ENCODE data around the gene PGAP1. TPM values are rescaled to one million over a fixed set of nuclear protein-coding genes. Genes with fewer than 3 reads are reported as not detected.
A peak's percentile ranks its signal among the peaks of the same experiment; 100 is the strongest.

Gene PGAP1
- total and polyA plus RNA-seq, 10 of the 15 experiments (the other 5 are each of a cell fraction or from before 2014, with no cell fraction given), result 0.75 to 4.7 (median 3.0) TPM

DNA sequence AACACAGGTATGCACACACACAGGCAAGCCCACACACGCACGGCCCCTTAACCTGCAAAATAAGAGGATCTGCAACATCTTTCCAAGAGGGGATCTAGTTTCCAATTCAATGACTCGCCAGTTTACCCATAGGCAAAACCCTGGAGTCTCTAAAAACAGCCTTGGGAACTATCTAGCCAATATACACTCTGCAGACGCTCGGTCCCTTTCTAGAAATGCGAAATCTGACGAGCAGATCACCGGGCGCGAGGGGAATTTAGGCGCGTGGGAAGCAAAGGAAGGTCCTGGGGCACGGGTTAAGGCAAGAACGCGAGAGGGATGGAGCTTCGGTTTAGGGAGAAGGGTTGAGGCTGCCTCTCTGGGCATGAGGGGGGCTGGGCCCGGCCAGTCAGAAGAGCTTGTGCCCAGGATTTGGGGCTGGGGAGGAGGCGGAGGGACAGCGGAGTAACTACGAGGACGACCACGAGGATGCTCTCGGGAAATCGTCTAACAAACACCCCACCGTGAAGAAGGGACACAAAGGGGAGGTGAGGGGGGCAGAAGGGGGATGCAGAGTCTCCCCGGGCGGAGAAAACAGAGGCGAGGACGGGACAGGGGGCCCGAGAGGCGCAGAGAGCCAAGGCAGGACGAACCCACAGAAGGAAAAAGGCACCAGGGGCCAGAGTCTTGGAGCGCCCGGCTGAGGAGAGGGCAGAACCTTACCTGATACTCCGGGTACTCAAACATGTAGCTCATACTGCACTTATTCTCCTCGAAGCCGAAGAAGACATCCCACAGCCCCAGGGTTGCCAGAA lies 542 bp downstream of the PGAP1 start:
- in situ Hi-C loops (cut with MboI), result no loop called here
- DNase-seq (ENCODE audit: low read depth, low spot score) (no peak), ATAC-seq (peak; percentile 57), FAIRE-seq (peak; percentile 35)
- Histone ChIP-seq H3K9me3 (replicated peaks; ENCODE audit: control insufficient read depth, insufficient read depth, low read length) (no peaks in the 10 kb centered on the region), H2AFZ (ENCODE audit: control insufficient read depth, low read depth, low read length) (peak overlapping the region; percentile 95), H3K79me2 (ENCODE audit: control insufficient read depth, insufficient read depth, low read length) (peaks cover 24% of the 10 kb centered on the region), H3K4me2 (ENCODE audit: control insufficient read depth, insufficient read depth) (peak overlapping the region; percentile 78), H3K4me3 (peak overlapping the region; percentile 95), H3K9ac (ENCODE audit: control insufficient read depth, insufficient read depth, low read length) (peak overlapping the region; percentile 81), H3K27ac (ENCODE audit: control insufficient read depth, insufficient read depth) (peak overlapping the region; percentile 77), H4K20me1 (ENCODE audit: control insufficient read depth, insufficient read depth) (no peaks in the 10 kb centered on the region), H3K4me1 (ENCODE audit: control insufficient read depth, insufficient read depth, low read length) (peaks cover 4% of the 10 kb centered on the region; the same call in 1 of the 2 replicates), H3K36me3 (ENCODE audit: control insufficient read depth in 2 of 2, insufficient read depth in 2 of 2, low read length in 1 of 2) (no peaks in the 10 kb centered on the region), H3K27me3 (replicated peaks in 1 of 2; ENCODE audit: control insufficient read depth in 2 of 2, insufficient read depth in 2 of 2, low read length in 1 of 2) (no peaks in the 10 kb centered on the region)
- ChIA-PET POLR2A (interaction anchor here (0.6 to 1.0 kb wide), 4 partner anchors 33 to 546 kb away, joined by 3 to 6 read pairs (median 4); partner anchors contain the start of gene GTF3C3), RAD21 (ENCODE audit: unreplicated experiment) (interaction anchor here (4.1 kb wide), 1 partner anchor 126 kb away, joined by 12 read pairs; the partner anchor contains the start of gene GTF3C3), SMC1A (ENCODE audit: uncharacterized antibody, unreplicated experiment) (interaction anchor here (0.7 to 2.5 kb wide), 3 partner anchors 12 to 126 kb away, joined by 3 to 6 read pairs (median 4); partner anchors contain the start of gene GTF3C3), CTCF (interaction anchor here (0.8 to 2.0 kb wide), 2 partner anchors 10 to 18 kb away, joined by 3 to 5 read pairs; no protein-coding TSS in a partner anchor)
- TSS peak; percentile 62 for BruUV-seq (replicated peaks)
- under 1% methylated on average over 37 of the region's 37 CpGs for WGBS (ENCODE audit: insufficient coverage, insufficient replicate concordance, low lambda C conversion rate, missing lambda C conversion rate)
- peak; percentile 57; the same call in 1 of the 2 replicates for TF ChIP-seq MTA3 (IDR thresholded peaks at IDR 0.05; ENCODE audit: borderline replicate concordance, low read length)
- TF ChIP-seq, protein P1, sequence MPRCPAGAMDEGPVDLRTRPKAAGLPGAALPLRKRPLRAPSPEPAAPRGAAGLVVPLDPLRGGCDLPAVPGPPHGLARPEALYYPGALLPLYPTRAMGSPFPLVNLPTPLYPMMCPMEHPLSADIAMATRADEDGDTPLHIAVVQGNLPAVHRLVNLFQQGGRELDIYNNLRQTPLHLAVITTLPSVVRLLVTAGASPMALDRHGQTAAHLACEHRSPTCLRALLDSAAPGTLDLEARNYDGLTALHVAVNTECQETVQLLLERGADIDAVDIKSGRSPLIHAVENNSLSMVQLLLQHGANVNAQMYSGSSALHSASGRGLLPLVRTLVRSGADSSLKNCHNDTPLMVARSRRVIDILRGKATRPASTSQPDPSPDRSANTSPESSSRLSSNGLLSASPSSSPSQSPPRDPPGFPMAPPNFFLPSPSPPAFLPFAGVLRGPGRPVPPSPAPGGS (IDR thresholded peaks at IDR 0.05; ENCODE audit: borderline replicate concordance, insufficient read depth, low read depth, low read length, poor library complexity, severe bottlenecking), result no peak
- no peak for TF ChIP-seq CHD2 (IDR thresholded peaks at IDR 0.05; ENCODE audit: borderline replicate concordance, low read depth, low read length)
- 0 out of 2 replicates have a peak, but pooled peaks have one; percentile 19 for TF ChIP-seq PML (IDR thresholded peaks at IDR 0.05; ENCODE audit: low read length)
- 0 out of 2 replicates have a peak, but pooled peaks have one; percentile 15 for TF ChIP-seq EED (IDR thresholded peaks at IDR 0.05; ENCODE audit: low read depth)
- no peak for TF ChIP-seq TCF3 (IDR thresholded peaks at IDR 0.05; ENCODE audit: borderline replicate concordance, insufficient read depth, low read depth, low read length)
- peak; percentile 49 for TF ChIP-seq MYC (IDR thresholded peaks at IDR 0.05; ENCODE audit: insufficient read depth, insufficient read length, insufficient replicate concordance, low read length, severe bottlenecking)
- peak; percentile 39 for TF ChIP-seq RELA (IDR thresholded peaks at IDR 0.05; ENCODE audit: borderline replicate concordance, partially characterized antibody)
- peak in 1 of 2 experiments; percentile 22; a peak in 1 of 3 replicates for TF ChIP-seq EGR1 (IDR thresholded peaks at IDR 0.05; ENCODE audit: borderline replicate concordance in 1 of 2, low read depth in 2 of 2, low read length in 2 of 2)
- TF ChIP-seq YBX1 (IDR thresholded peaks at IDR 0.05), result no peak
- TF ChIP-seq IKZF2 (IDR thresholded peaks at IDR 0.05), result peak in 1 of 2 experiments; percentile 39; a peak in 1 of 4 replicates
- intact Hi-C loops (cut with micrococcal nuclease; ENCODE audit: unreplicated experiment), result loop anchor here (5.0 kb wide), 1 partner anchor 129 kb away; the partner anchor contains the start of gene GTF3C3

Measured in GM12878 (cell line).